Measurements from ENCODE around the gene METAP1D. TPM values are rescaled to one million over a fixed set of nuclear protein-coding genes. Genes with fewer than 3 reads are reported as not detected.

METAP1D gene
- polyA plus RNA-seq, 1 of the 3 experiments (the other 2 are of a cell fraction), result 10.3 TPM

GRCh38 chr2:172094294-172095145 lies 94.8 kb downstream of the METAP1D start:
- Histone ChIP-seq H2AFZ (ENCODE audit: low read depth) (peak overlapping the region; percentile 64; the same call in 1 of the 2 replicates), H3K4me1 (ENCODE audit: control insufficient read depth in 1 of 2, insufficient read depth in 2 of 2, low read depth in 1 of 2, low read length in 1 of 2) (peaks cover 22% of the 10 kb centered on the region in 2 experiments), H3K27me3 (ENCODE audit: insufficient read depth) (peaks cover 69% of the 10 kb centered on the region), H3K4me3 (ENCODE audit: low read depth in 2 of 2, low read length in 1 of 2) (peak overlapping the region; percentile 36 to 59), H4K20me1 (ENCODE audit: insufficient read depth) (0 out of 2 replicates have a peak, but pooled peaks cover 18% of the 10 kb centered on the region), H3K79me2 (ENCODE audit: insufficient read depth) (no peaks in the 10 kb centered on the region), H3K4me2 (peak overlapping the region; percentile 90), H3K9ac (peak overlapping the region; percentile 27; the same call in 1 of the 2 replicates), H3K9me3 (no peaks in the 10 kb centered on the region), H3K9me2 (no peaks in the 10 kb centered on the region), H3K36me3 (replicated peaks in 1 of 2; ENCODE audit: control insufficient read depth in 1 of 2, insufficient read depth in 2 of 2, low read length in 1 of 2) (no peaks in the 10 kb centered on the region), H3F3A (replicated peaks; ENCODE audit: insufficient read depth) (peaks cover 24% of the 10 kb centered on the region), H3K27ac (ENCODE audit: low read depth in 2 of 2, low read length in 1 of 2) (no peak overlapping the region)
- TF ChIP-seq REST (IDR thresholded peaks at IDR 0.05; ENCODE audit: low read depth, low read length) (no peak), EZH2phosphoT487 (IDR thresholded peaks at IDR 0.05; ENCODE audit: borderline replicate concordance, low read depth) (0 out of 2 replicates have a peak, but pooled peaks have one; percentile 50)
- CTCF ChIA-PET, result interaction anchor here (1.0 to 2.4 kb wide), 5 partner anchors 8 to 102 kb away, joined by 3 to 14 read pairs (median 5); partner anchors contain the start of gene DLX1
- whole genome bisulfite sequencing (ENCODE audit: low lambda C conversion rate), result 6% methylated on average over 10 of the region's 66 CpGs
- peak; percentile 69 for DNase-seq
- POLR2A ChIA-PET, result no interaction called here

- POLR2A ChIA-PET, result no interaction called here
- peak overlapping the region; percentile 27; the same call in 1 of the 2 replicates for H3K9ac ChIP-seq
These were observed 95.6 kb downstream of the METAP1D start for GRCh38 chr2:172095146-172095904.

More at GRCh38 chr2:172095146-172095904, 95.6 kb downstream of the METAP1D start:
- peak overlapping the region; percentile 90 for H3K4me2 ChIP-seq
- H3K4me3 ChIP-seq (ENCODE audit: low read depth in 2 of 2, low read length in 1 of 2), result peak overlapping the region; percentile 36 to 59
- H3K27me3 ChIP-seq (ENCODE audit: insufficient read depth), result peaks cover 66% of the 10 kb centered on the region
- peaks cover 24% of the 10 kb centered on the region for H3F3A ChIP-seq (replicated peaks; ENCODE audit: insufficient read depth)
- 0 out of 2 replicates have a peak, but pooled peaks cover 18% of the 10 kb centered on the region for H4K20me1 ChIP-seq (ENCODE audit: insufficient read depth)
- no peaks in the 10 kb centered on the region for H3K9me3 ChIP-seq
- H3K27ac ChIP-seq (ENCODE audit: low read depth in 2 of 2, low read length in 1 of 2), result no peak overlapping the region
- WGBS (ENCODE audit: low lambda C conversion rate), result 0% methylated on average over 27 of the region's 51 CpGs
- TF ChIP-seq CTCF (IDR thresholded peaks at IDR 0.05) (no peak), TCF12 (IDR thresholded peaks at IDR 0.05) (0 out of 2 replicates have a peak, but pooled peaks have one; percentile 16)
- H3K9me2 ChIP-seq, result no peaks in the 10 kb centered on the region
- peak overlapping the region; percentile 64; the same call in 1 of the 2 replicates for H2AFZ ChIP-seq (ENCODE audit: low read depth)
- H3K4me1 ChIP-seq (ENCODE audit: control insufficient read depth in 1 of 2, insufficient read depth in 2 of 2, low read depth in 1 of 2, low read length in 1 of 2), result peaks cover 22% of the 10 kb centered on the region in 2 experiments
- DNase-seq, result peak; percentile 74
- CTCF ChIA-PET, result interaction anchor here (0.8 to 2.4 kb wide), 10 partner anchors 8 to 391 kb away, joined by 3 to 14 read pairs (median 4); partner anchors contain the start of gene DLX1
- H3K79me2 ChIP-seq (ENCODE audit: insufficient read depth), result no peaks in the 10 kb centered on the region
- no peaks in the 10 kb centered on the region for H3K36me3 ChIP-seq (replicated peaks in 1 of 2; ENCODE audit: control insufficient read depth in 1 of 2, insufficient read depth in 2 of 2, low read length in 1 of 2)

Data from SK-N-SH (cell line).